Peyer's patch (tissue), 4 donors: ENCODE data around the gene NPM3. TPM values are rescaled to one million over a fixed set of nuclear protein-coding genes. Genes with fewer than 3 reads are reported as not detected.

ENCODE experiments used
- DNase-seq, 3 donors: peaks; one replicate each; pipeline ENCODE4 v3.0.0-alpha.2; 2017 to 2019
- H3K27ac ChIP-seq, 4 donors: fragments of 200-600 bp; sonication (generic); one replicate each; pipeline ENCODE4 v1.5.1; 2016 to 2019
- H3K27me3 ChIP-seq, 2 donors: fragments of 200-600 bp; sonication (generic); one replicate each; pipeline ENCODE4 v1.5.1; 2019
- H3K36me3 ChIP-seq, 3 donors: fragments of 200-600 bp; sonication (generic); one replicate each; pipeline ENCODE4 v1.5.1; 2016 to 2019
- H3K4me1 ChIP-seq, 4 donors: fragments of 200-600 bp; sonication (generic); one replicate each; pipeline ENCODE4 v1.5.1; 2016 to 2019
- H3K4me3 ChIP-seq, 4 donors: fragments of 200-600 bp; sonication (generic); 1 replicate in 3 of 4; 2 replicates in 1 of 4; pipeline ENCODE4 v1.5.1; 2016 to 2019; ENCODE audit warnings: mild to moderate bottlenecking in 1 of 4
- H3K9me3 ChIP-seq, 4 donors: fragments of 200-600 bp; sonication (generic); one replicate each; pipeline ENCODE4 v1.5.1; 2016 to 2019; ENCODE audit warnings: mild to moderate bottlenecking in 1 of 4
- POLR2A ChIP-seq, 2 donors: fragments of 450-650 bp; IDR thresholded peaks; one replicate each; pipeline ENCODE4 v1.5.1; 2017; ENCODE audit warnings: antibody characterized with exemption in 2 of 2, mild to moderate bottlenecking in 2 of 2, moderate library complexity in 2 of 2
- total RNA-seq, 4 donors: library from RNA; depleted of rRNA; stranded (reverse); fragments of >200 nt; gene quantifications; one replicate each; pipeline ENCODE4 v1.1.0, GENCODE V29; 2016
- TF ChIP-seq, protein P1 (sequence below), 6 experiments: fragments of 450-650 bp in 4 of 6; fragments of 200-600 bp in 2 of 6; sonication (generic) in 1 of 6; IDR thresholded peaks; one replicate each; pipeline ENCODE4 v1.5.1; 2017 to 2019; ENCODE audit warnings: antibody characterized with exemption in 6 of 6, mild to moderate bottlenecking in 3 of 6, moderate library complexity in 1 of 6

Gene NPM3
- total RNA-seq, 4 donors from 2014 or later, result 7.7 to 25.6 (median 11.2) TPM

DNA sequence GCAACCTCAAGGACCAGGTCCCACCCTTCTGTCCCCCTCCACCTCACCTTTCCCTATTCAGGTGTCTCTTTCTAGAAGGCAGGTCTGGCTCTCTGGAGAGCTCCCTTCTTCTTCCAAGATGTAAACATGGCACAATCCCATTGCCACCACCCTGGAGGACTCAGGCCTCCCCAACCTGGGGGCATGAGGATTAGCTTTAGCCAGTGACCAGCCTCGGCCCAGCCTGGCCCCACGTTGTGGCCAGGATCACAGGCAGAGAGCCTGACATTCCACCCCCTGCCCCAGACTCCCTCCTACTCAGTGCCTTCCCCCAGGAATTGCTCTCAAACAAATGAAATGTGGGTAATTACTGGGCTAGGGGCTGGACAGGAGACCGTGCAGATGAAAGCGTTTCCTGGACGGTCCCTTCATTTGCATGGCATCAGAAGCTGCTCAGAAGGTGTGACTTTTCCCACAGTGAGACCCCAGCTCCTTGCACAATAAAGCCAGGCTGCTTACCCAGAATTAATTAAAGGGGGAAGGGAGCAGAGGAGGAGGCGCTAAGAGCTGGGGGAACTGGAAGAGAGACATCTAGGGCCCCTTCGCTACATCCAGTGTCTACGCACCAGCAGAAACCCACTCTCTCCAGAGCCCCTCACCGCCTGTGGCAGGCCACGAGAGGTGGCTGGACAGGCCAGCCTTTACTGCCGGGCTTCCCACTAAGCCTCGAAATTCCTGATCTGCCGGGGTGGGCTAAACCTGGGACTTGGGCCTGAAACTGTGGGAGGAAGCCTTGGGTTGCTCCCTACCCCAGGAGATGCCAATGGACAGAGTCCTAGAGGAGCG, 15.1 kb downstream of the NPM3 start:
- H3K36me3 ChIP-seq, result no peaks in the 10 kb centered on the region
- TF ChIP-seq, protein P1, sequence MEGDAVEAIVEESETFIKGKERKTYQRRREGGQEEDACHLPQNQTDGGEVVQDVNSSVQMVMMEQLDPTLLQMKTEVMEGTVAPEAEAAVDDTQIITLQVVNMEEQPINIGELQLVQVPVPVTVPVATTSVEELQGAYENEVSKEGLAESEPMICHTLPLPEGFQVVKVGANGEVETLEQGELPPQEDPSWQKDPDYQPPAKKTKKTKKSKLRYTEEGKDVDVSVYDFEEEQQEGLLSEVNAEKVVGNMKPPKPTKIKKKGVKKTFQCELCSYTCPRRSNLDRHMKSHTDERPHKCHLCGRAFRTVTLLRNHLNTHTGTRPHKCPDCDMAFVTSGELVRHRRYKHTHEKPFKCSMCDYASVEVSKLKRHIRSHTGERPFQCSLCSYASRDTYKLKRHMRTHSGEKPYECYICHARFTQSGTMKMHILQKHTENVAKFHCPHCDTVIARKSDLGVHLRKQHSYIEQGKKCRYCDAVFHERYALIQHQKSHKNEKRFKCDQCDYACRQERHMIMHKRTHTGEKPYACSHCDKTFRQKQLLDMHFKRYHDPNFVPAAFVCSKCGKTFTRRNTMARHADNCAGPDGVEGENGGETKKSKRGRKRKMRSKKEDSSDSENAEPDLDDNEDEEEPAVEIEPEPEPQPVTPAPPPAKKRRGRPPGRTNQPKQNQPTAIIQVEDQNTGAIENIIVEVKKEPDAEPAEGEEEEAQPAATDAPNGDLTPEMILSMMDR (IDR thresholded peaks at IDR 0.05), result no peak
- TF ChIP-seq POLR2A (IDR thresholded peaks at IDR 0.05), result no peak
- peaks cover 0 to 13% of the 10 kb centered on the region in 2 donors for H3K27me3 ChIP-seq

DNA sequence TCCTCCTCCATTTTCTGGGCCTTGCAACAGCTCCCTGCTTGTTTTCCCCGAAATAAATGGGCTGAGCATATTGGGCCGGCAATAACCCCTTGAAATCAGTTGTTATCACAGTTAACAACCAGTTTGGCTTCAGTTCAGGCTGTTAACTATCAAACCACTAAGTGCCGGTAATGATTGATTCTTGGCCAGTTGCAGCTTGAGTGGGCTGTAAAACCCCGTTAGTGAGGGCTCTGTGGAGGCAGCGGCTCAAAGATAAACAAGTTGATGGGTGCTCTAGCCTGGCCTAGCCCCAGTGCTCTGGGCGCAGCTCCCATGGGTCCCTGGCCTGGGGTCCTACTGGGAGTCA, 15.7 kb downstream of the NPM3 start:
- Histone ChIP-seq H3K27ac (no peak overlapping the region), H3K36me3 (no peaks in the 10 kb centered on the region), H3K4me1 (no peaks in the 10 kb centered on the region), H3K4me3 (no peak overlapping the region), H3K27me3 (peaks cover 0 to 7% of the 10 kb centered on the region in 2 donors), H3K9me3 (no peaks in the 10 kb centered on the region)
- DNase-seq, result no peak
- TF ChIP-seq POLR2A (IDR thresholded peaks at IDR 0.05), result no peak
- TF ChIP-seq, protein P1 (IDR thresholded peaks at IDR 0.05), result no peak

More for the DNA sequence above, 15.1 kb downstream of the NPM3 start:
- H3K27ac ChIP-seq, result no peak overlapping the region
- no peak overlapping the region for H3K4me3 ChIP-seq
- DNase-seq, result no peak
- no peaks in the 10 kb centered on the region for H3K4me1 ChIP-seq
- no peaks in the 10 kb centered on the region for H3K9me3 ChIP-seq

DNA sequence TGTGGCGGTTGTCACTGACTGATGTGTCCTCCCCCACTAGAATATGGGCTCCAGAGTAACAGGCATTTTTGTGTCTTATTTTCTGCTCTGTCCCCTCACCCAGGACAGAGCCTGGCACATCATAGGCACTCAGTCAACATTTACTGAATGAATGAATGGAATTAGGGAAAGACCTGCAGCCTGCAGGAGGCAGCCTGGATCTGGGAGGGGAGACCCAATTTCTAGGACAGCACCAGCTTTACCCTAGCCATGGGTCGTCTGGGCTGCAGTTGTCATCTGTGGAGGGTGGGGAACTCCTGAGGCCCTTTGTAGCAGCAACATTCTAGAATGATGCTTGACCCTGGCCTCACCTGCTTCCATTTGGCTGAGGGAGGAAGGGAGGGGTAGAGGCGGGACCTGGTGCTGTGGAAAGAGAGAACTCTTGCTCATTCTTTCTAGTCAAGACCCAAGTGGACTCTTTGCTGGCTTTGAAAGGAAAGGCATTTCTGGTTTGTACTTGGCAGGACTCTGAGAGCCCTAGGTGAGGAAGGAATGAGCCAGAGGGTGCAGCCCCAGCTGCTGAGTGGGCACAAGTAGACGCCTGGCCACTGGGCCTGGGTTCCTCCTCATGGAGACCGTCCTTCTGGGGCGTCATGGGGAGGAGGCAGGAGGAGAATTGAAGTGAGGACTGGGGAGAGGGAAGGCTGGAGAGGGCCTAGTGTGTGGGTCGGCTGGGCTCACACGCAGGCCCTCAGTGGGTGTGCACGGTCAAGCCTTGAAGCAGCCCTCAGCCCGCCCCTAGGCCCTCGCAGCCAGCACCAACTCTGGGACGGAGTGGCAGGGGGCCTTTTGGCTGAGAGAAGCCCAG, 16.3 kb downstream of the NPM3 start:
- H3K36me3 ChIP-seq, result no peaks in the 10 kb centered on the region

DNA sequence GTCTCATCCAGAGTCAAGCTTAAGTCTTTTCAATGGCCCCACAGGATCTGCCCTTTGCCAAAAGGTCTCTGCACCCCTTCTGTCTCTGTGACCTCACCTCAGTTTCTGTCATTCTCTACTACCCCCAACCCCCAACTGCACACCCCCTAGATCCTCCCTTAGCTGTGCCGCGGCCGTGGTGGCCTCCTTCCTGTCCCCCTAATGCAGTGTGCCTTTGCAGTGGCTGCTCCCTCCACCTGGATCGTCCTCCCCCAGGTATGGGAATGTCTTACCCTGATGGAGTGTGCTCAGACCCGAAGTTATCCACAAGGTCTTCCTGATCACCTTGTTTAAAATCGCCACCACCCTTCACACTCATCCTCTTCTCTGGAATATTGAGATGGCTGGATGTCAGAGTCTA, 16.9 kb downstream of the NPM3 start:
- Histone ChIP-seq H3K4me1 (no peaks in the 10 kb centered on the region), H3K4me3 (no peak overlapping the region), H3K9me3 (no peaks in the 10 kb centered on the region), H3K36me3 (no peaks in the 10 kb centered on the region), H3K27ac (no peak overlapping the region), H3K27me3 (no peaks in the 10 kb centered on the region)
- no peak for DNase-seq
- no peak for TF ChIP-seq POLR2A (IDR thresholded peaks at IDR 0.05)
- TF ChIP-seq, protein P1 (IDR thresholded peaks at IDR 0.05), result no peak

More for the DNA sequence above, 16.3 kb downstream of the NPM3 start:
- Histone ChIP-seq H3K4me3 (no peak overlapping the region), H3K4me1 (no peaks in the 10 kb centered on the region), H3K27ac (no peak overlapping the region), H3K9me3 (no peaks in the 10 kb centered on the region), H3K27me3 (peaks cover 0 to 1% of the 10 kb centered on the region in 2 donors)
- TF ChIP-seq, protein P1 (IDR thresholded peaks at IDR 0.05), result no peak
- no peak for TF ChIP-seq POLR2A (IDR thresholded peaks at IDR 0.05)
- no peak for DNase-seq

DNA sequence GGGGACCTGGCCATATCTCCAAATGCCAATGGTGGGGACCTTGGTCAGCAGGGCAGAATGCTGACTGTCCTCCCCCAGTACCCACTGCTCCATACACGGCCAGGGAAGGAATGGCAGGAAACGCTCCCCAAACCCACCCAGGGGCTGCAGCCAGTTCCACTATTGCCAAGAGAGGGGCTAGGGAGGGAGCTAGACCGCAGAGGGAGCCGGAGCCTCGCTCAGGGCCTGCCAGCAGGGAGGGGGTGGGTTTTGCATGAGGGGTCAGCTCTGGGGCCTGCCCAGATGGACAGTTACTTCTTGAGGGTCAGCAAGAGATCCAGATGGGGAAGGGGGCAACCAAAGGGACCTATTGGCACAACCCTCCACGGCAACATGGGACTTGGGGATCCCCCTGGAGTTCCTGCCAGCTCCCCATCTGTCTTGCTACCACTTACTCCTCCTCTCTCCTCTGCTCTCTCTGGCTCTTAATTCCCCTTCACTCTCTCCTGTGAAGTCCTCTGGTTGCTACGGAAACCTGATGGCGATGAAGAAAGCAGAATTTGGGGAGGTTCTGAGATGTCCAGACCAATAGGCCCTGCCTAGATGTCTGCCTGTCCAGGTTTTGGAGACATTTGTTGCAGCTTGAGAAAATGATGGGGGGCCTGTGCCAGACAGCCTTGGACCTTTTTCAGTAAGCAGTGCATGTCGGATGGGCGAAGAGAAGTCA, 20.0 kb downstream of the NPM3 start:
- no peaks in the 10 kb centered on the region for H3K9me3 ChIP-seq
- H3K4me1 ChIP-seq, result no peaks in the 10 kb centered on the region
- TF ChIP-seq POLR2A (IDR thresholded peaks at IDR 0.05), result no peak
- TF ChIP-seq, protein P1 (IDR thresholded peaks at IDR 0.05), result no peak
- H3K4me3 ChIP-seq, result no peak overlapping the region
- no peaks in the 10 kb centered on the region for H3K36me3 ChIP-seq
- H3K27ac ChIP-seq, result no peak overlapping the region
- no peaks in the 10 kb centered on the region for H3K27me3 ChIP-seq
- no peak for DNase-seq
